Lower leg skin (tissue), 3 donors: Measurements from ENCODE around the gene RNF144A.

Experiments used
- POLR2A ChIP-seq, 2 donors: fragments of 450-650 bp; IDR thresholded peaks; one replicate each; pipeline ENCODE4 v1.6.1; 2016 to 2017; ENCODE audit warnings: antibody characterized with exemption in 2 of 2, mild to moderate bottlenecking in 1 of 2, moderate library complexity in 1 of 2
- TF ChIP-seq, protein P1 (sequence below), 3 donors: fragments of 450-650 bp; IDR thresholded peaks; one replicate each; pipeline ENCODE4 v1.5.1; 2016; ENCODE audit warnings: antibody characterized with exemption in 3 of 3, mild to moderate bottlenecking in 3 of 3, moderate library complexity in 2 of 3

DNA sequence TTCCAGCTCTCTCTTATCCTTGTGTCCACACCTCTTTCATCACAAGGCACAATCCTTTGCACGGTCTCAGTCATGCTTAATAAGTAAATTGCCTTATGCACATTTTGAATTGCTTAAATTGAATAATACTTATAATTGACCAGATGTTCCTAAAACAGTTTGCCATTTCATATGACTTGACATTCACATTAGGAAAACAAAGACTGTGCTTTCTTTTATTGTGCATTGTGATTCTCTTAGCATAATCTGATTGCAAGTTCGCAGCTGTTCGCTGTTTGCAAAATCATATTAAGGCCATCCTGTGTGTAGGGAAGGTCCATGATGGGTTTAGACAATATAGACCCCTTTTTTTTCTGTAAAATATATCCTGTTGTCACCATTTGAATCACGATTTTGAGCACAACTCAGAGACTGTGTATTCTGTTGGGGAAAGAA lies 75.6 kb downstream of the RNF144A start:
- TF ChIP-seq, protein P1, sequence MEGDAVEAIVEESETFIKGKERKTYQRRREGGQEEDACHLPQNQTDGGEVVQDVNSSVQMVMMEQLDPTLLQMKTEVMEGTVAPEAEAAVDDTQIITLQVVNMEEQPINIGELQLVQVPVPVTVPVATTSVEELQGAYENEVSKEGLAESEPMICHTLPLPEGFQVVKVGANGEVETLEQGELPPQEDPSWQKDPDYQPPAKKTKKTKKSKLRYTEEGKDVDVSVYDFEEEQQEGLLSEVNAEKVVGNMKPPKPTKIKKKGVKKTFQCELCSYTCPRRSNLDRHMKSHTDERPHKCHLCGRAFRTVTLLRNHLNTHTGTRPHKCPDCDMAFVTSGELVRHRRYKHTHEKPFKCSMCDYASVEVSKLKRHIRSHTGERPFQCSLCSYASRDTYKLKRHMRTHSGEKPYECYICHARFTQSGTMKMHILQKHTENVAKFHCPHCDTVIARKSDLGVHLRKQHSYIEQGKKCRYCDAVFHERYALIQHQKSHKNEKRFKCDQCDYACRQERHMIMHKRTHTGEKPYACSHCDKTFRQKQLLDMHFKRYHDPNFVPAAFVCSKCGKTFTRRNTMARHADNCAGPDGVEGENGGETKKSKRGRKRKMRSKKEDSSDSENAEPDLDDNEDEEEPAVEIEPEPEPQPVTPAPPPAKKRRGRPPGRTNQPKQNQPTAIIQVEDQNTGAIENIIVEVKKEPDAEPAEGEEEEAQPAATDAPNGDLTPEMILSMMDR (IDR thresholded peaks at IDR 0.05) = no peak
- TF ChIP-seq POLR2A (IDR thresholded peaks at IDR 0.05) = no peak
